Measurements from ENCODE around the gene ZNF474. TPM values are rescaled to one million over a fixed set of nuclear protein-coding genes. Genes with fewer than 3 reads are reported as not detected.

ZNF474 gene
- total RNA-seq, 2 donors from 2014 or later: 1.7 TPM; not detected in 1

GRCh38 chr5:122202952-122203351, 73.6 kb downstream of the ZNF474 start:
- no peaks in the 10 kb centered on the region for H3K4me1 ChIP-seq (replicated peaks)
- no peaks in the 10 kb centered on the region for H3K27me3 ChIP-seq (replicated peaks; ENCODE audit: insufficient read depth)
- H3K4me3 ChIP-seq: no peak overlapping the region
- H3K9me3 ChIP-seq: no peaks in the 10 kb centered on the region
- H3K27ac ChIP-seq: no peak overlapping the region
- H3K36me3 ChIP-seq: no peaks in the 10 kb centered on the region
- intact Hi-C loops (cut with DNase I): no loop called here
- DNase-seq (ENCODE audit: low spot score): no peak
- TF ChIP-seq CTCF (IDR thresholded peaks at IDR 0.05): no peak

Other genes starting within 250 kb of the ZNF474 start
- gene SRFBP1, start 167.6 kb upstream of the ZNF474 start, total RNA-seq: 10 to 100 TPM; 11.5 to 12.6 TPM
- 1 to 10 TPM; 2.8 to 9.1 TPM for gene LOX, start 51.3 kb upstream of the ZNF474 start, total RNA-seq
- gene SNCAIP, start 182.7 kb downstream of the ZNF474 start, total RNA-seq: 1 to 10 TPM; 5.1 to 8.2 TPM

Data from prostate gland (tissue), 2 donors.